Measurements from ENCODE around the gene SUCNR1.

The SUCNR1 gene

GRCh38 chr3:151859233-151859673 is 14.2 kb upstream of the SUCNR1 start:
- H3K27ac ChIP-seq (ENCODE audit: low read length) = no peak overlapping the region
- no peaks in the 10 kb centered on the region for H3K79me2 ChIP-seq (ENCODE audit: insufficient read depth, low read length)
- no peaks in the 10 kb centered on the region for H3K4me1 ChIP-seq (ENCODE audit: insufficient read depth, low read length)
- no peak overlapping the region for H3K4me2 ChIP-seq (ENCODE audit: insufficient read depth, low read length)
- no peak overlapping the region for H2AFZ ChIP-seq (ENCODE audit: low read depth, low read length)
- no peaks in the 10 kb centered on the region for H3K9me3 ChIP-seq (ENCODE audit: insufficient read depth, low read length, severe bottlenecking)
- H3K27me3 ChIP-seq (ENCODE audit: insufficient read depth, low read length, poor library complexity) = no peaks in the 10 kb centered on the region
- H3K36me3 ChIP-seq (ENCODE audit: insufficient read depth, low read length) = no peaks in the 10 kb centered on the region
- no peaks in the 10 kb centered on the region for H4K20me1 ChIP-seq (ENCODE audit: insufficient read depth, low read length)
- TF ChIP-seq, protein P1, sequence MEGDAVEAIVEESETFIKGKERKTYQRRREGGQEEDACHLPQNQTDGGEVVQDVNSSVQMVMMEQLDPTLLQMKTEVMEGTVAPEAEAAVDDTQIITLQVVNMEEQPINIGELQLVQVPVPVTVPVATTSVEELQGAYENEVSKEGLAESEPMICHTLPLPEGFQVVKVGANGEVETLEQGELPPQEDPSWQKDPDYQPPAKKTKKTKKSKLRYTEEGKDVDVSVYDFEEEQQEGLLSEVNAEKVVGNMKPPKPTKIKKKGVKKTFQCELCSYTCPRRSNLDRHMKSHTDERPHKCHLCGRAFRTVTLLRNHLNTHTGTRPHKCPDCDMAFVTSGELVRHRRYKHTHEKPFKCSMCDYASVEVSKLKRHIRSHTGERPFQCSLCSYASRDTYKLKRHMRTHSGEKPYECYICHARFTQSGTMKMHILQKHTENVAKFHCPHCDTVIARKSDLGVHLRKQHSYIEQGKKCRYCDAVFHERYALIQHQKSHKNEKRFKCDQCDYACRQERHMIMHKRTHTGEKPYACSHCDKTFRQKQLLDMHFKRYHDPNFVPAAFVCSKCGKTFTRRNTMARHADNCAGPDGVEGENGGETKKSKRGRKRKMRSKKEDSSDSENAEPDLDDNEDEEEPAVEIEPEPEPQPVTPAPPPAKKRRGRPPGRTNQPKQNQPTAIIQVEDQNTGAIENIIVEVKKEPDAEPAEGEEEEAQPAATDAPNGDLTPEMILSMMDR (IDR thresholded peaks at IDR 0.05; ENCODE audit: borderline replicate concordance, extremely low read depth, low read length, poor library complexity, severe bottlenecking) = no peak
- TF ChIP-seq EZH2 (IDR thresholded peaks at IDR 0.05; ENCODE audit: borderline replicate concordance, low read depth, low read length, severe bottlenecking) = no peak
- ATAC-seq (ENCODE audit: insufficient read depth, low read depth) (no peak), DNase-seq (no peak)
- H3K9ac ChIP-seq (ENCODE audit: low read depth, low read length) = no peak overlapping the region
- no peak overlapping the region for H3K4me3 ChIP-seq (ENCODE audit: low read depth in 1 of 2, low read length in 2 of 2)

GRCh38 chr3:151859905-151860304 is 13.5 kb upstream of the SUCNR1 start:
- no peak for TF ChIP-seq EZH2 (IDR thresholded peaks at IDR 0.05; ENCODE audit: borderline replicate concordance, low read depth, low read length, severe bottlenecking)
- TF ChIP-seq, protein P1 (IDR thresholded peaks at IDR 0.05; ENCODE audit: borderline replicate concordance, extremely low read depth, low read length, poor library complexity, severe bottlenecking) = no peak
- Histone ChIP-seq H3K9ac (ENCODE audit: low read depth, low read length) (no peak overlapping the region), H3K36me3 (ENCODE audit: insufficient read depth, low read length) (no peaks in the 10 kb centered on the region), H4K20me1 (ENCODE audit: insufficient read depth, low read length) (no peaks in the 10 kb centered on the region), H3K27me3 (ENCODE audit: insufficient read depth, low read length, poor library complexity) (no peaks in the 10 kb centered on the region), H3K9me3 (ENCODE audit: insufficient read depth, low read length, severe bottlenecking) (no peaks in the 10 kb centered on the region), H2AFZ (ENCODE audit: low read depth, low read length) (no peak overlapping the region), H3K4me1 (ENCODE audit: insufficient read depth, low read length) (no peaks in the 10 kb centered on the region), H3K4me2 (ENCODE audit: insufficient read depth, low read length) (no peak overlapping the region), H3K79me2 (ENCODE audit: insufficient read depth, low read length) (no peaks in the 10 kb centered on the region), H3K4me3 (ENCODE audit: low read depth in 1 of 2, low read length in 2 of 2) (no peak overlapping the region), H3K27ac (ENCODE audit: low read length) (no peak overlapping the region)
- no peak for DNase-seq
- ATAC-seq (ENCODE audit: insufficient read depth, low read depth) = no peak

GRCh38 chr3:151863611-151864010 is 9.8 kb upstream of the SUCNR1 start:
- Histone ChIP-seq H3K27ac (ENCODE audit: low read length) (no peak overlapping the region), H3K36me3 (ENCODE audit: insufficient read depth, low read length) (no peaks in the 10 kb centered on the region), H3K27me3 (ENCODE audit: insufficient read depth, low read length, poor library complexity) (no peaks in the 10 kb centered on the region), H3K4me2 (ENCODE audit: insufficient read depth, low read length) (no peak overlapping the region), H2AFZ (ENCODE audit: low read depth, low read length) (no peak overlapping the region), H4K20me1 (ENCODE audit: insufficient read depth, low read length) (no peaks in the 10 kb centered on the region), H3K9me3 (ENCODE audit: insufficient read depth, low read length, severe bottlenecking) (no peaks in the 10 kb centered on the region), H3K4me3 (ENCODE audit: low read depth in 1 of 2, low read length in 2 of 2) (no peak overlapping the region), H3K4me1 (ENCODE audit: insufficient read depth, low read length) (peaks cover 19% of the 10 kb centered on the region), H3K79me2 (ENCODE audit: insufficient read depth, low read length) (no peaks in the 10 kb centered on the region), H3K9ac (ENCODE audit: low read depth, low read length) (no peak overlapping the region)
- no peak for DNase-seq
- TF ChIP-seq, protein P1 (IDR thresholded peaks at IDR 0.05; ENCODE audit: borderline replicate concordance, extremely low read depth, low read length, poor library complexity, severe bottlenecking) = no peak
- TF ChIP-seq EZH2 (IDR thresholded peaks at IDR 0.05; ENCODE audit: borderline replicate concordance, low read depth, low read length, severe bottlenecking) = no peak
- no peak for ATAC-seq (ENCODE audit: insufficient read depth, low read depth)
